Glomerular visceral epithelial cell (primary cell): ENCODE measurements around the gene SLC41A3.
"Not testable (repeated sequence)": the region's sequence is repeated elsewhere in the genome, so short reads cannot be mapped to it uniquely, and the experiment has no call there.

ENCODE experiments used
- DNase-seq: peaks from one replicate; pipeline ENCODE4 v3.0.0-alpha.2; 2016; ENCODE audit errors: extremely low spot score

SLC41A3 gene

DNA sequence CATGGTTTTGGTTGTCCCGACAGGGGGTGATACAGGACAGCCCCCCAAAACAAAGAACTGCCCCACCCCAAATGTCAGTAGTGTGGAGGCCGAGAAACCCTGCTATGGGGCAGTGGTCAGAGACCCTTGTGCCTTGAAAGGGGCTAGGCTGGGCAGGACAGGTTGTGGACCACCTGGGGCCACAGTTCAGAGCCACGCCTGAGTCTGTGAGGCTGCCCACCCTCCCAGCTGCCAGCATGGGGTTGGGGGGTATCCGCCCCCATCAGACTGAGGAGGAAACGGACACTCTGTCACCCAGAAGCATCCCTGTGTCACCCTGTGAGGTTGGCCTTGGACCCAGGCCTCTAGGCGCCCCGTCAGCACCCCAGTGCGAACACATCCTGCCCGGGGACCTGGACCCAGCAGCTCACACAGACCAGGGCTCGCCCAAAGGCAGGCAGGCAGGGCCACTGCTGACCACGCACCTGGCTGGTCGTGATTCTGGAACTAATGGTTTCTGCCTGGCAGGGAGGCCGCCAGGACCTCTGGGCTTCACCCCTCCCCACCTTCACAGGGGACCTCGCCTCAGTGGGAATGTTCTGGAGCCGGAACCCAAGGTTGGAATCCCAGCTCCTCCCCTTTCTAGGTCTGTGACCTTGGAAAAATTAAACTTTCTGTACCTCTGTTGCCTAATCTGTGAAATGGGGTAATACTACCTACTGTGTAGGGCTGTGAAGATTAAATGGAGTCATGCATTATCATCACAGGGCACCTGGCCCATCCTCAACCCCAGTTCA lies 1.4 kb downstream of the SLC41A3 start:
- DNase-seq = no peak

DNA sequence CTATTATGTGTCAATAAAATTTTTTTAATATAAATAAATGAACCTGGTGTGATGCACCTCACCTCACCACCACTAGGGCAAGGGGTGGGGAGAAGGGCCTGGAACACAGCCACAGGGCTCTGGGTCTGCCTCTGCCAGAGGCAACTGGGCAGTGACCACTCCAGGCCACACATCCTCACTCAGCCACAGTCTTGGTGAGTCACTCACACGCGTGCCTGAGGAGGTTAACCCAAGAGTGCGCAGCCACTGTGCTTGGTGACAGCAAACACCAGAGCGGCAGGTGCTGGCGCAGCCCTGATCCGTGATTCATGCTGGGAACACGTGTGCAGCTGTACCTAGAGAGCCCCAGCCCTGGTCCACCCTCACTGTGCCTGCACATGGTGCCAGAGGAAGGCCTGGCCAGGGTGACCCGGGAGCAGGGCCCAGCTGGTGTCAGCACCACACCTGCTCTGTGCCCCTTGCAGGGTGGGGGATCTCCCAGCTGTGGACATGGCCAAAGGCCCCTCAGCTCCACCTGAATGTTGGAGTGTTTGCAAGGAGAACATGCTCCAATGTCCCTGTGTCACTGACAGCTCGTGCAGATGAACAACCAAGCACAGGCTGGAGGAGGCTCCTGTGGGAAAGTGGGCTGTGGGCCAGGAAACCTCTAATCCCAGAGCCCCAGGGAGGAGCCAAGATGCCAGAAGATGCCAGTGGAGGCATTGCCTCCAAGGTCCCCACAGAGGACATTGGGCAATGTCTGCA lies 2.1 kb downstream of the SLC41A3 start:
- DNase-seq = peak; percentile 86

DNA sequence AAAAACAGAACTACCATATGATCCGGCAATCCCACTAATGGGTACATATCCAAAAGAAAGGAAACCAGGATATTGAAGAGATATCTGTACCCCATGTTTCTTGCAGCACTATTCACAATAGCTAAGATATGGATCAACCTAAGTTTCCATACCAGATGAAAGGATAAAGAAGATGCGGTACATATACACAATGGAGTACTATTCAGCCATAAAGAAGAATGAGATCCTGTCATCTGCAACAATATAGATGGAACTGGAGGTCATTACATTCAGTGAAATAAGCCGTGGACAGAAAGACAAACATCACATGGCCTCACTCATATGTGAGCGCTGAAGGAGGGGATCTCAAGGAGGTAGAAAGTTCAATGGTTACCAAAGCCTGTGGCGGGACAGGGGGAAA lies 3.0 kb downstream of the SLC41A3 start:
- no peak for DNase-seq

DNA sequence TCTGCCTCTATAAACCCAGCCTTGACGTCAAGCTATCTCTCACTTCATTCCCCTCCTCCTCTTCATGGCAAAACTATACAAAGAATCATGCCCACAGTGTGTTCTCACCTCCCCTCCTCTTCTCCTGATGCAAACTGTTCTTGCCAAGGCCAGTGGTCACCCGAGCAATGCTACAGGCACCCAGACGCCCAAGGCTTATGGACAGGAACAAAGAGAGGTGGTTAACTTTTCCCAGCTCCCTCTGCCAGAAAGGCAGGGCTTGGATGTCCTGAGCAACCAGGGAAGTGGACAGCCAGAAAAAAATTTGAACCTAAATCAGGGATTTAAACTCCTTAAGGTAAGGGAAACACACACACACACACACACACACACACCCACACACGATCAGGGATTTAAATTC lies 5.1 kb downstream of the SLC41A3 start:
- no peak for DNase-seq

DNA sequence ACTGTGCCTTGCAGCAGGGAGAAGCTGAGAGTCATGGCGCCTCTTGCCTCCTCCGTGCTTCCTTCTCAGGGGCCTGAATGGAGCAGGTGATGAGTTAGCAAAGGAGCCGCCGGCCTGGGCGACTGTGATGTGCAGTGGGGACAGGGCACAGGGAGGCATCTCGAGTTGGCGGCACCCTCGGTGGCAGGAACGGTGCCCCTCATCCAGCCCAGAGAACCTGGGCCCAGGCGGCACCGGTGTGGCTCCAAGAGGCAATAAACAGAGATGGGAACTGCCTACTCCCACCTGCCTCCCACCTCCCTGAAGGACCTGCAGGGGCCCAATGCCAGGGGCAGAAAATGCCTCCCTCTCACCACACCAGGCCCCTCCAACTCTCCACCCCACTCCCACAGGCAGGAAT lies 6.2 kb downstream of the SLC41A3 start:
- DNase-seq = no peak

DNA sequence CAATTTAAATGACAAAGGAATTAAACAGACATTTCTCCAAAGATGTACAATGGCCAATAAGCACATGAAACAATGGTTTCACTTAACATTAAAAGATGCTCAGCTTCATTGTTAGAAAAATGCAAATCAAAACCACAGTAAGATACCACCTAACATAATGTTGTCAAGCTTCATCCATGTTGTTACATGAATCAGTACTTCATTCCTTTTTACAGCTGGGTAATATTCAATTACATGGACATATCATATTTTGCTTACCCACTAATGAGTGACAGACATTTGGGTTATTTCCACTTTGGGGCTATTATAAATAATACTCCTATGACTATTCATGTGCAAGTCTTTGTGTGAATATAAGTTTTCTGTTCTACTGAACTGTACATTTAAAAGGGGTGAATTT lies 7.8 kb downstream of the SLC41A3 start:
- no peak for DNase-seq

DNA sequence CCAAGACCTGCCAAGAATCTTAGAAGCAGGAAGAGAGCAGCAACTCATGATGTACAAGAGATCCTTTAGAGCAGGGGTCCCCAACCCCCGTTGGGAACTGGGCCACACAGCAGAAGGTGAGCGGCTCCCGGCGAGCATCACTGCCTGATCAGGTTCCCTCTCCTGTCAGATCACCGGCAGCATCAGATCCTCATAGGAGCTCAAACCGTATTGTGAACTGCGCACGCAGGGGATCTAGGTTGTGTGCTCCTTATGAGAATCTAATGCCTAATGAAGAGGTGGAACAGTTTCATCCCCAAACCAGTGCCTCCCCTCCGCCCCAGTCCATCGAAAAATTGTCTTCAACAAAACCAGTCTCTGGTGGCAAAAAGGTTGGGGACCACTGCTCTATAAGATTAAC lies 13.8 kb downstream of the SLC41A3 start:
- no peak for DNase-seq

DNA sequence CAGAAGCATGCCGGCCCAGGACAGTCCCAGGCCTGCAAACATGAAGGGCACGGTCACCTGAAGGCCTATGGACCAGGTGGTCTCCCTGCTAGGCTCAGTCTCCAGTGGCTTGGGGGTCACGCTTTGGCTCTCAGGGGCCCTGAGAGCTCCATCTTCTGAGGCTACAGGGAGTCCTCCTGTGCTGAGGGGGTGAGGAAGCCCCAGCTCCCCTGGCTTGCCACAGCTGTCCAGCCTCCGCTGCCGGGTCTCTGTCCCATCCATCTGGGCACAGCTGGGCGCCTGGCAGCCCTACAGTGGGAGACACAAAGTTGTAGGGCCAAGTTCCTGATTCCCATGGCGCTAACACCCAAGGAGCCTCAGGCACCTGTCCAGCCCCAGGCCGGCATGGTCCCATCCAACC lies 16.0 kb downstream of the SLC41A3 start:
- DNase-seq = no peak

DNA sequence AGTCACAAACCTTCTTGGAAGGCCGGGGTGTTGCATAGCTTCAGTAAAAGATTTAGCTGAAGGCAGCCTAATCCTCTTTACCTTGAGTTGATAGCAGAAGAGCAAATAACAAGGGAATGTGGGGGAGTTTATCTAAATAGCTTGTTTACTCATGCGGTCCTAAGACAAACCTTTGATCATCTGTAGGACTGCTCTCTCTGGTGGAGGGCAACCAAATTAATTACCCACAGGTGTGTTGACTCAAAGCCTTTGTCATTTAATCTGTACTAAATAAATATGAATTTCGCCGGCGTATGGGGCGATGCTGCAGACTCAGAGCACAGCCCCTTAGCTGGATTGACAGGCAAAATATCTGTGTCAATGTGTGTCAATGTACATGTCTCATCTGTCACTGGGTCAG lies 17.2 kb downstream of the SLC41A3 start:
- not testable (repeated sequence) for DNase-seq

DNA sequence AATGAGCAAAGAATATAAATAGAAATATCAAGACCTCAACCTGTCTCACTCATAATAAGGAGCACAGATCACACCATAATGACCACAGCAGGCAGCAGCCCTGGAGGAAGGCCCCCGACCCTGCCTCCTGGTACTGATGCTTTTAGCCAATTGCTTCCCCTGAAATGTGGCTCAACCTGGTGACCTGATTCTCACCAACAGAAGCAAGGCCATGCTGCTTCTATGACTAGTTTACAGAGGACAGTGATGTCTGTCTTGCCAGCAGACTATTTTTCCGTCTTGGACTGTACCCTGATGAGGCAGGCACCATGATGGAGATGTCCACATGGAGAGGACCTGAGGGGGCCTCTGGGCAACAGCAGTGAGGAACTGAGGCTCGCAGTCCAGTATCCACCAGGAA lies 18.0 kb downstream of the SLC41A3 start:
- DNase-seq = no peak

DNA sequence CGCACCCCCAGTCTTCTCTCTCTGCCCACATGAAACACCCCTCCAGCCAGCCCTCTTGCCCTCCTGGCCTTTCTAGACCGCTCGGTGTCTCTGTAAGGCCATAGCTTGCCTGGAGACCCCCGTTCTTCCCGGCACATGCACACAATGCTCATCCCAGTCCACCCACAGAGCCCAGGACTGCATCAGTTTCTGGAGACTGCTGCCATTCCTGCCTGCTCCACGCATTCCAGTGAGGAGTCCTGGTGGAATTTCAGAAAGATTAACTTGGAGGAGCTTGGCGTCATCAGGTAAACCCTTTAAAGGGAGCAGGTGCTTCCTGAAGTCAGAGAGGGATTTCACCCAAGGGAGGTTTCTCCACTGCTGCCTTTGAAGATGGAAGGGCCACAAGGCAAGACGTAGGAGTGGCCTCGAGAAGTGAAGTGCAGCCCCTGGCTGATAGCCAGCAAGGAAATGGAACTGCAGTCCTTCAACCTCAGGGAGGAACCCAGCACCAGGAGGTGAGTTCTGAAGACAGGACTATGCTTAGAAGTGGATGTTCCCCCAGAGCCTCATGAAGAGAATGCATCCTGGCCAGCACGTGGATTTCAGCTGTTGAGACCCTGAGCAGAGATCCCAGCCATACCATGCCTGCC lies 19.2 kb downstream of the SLC41A3 start:
- DNase-seq = no peak

DNA sequence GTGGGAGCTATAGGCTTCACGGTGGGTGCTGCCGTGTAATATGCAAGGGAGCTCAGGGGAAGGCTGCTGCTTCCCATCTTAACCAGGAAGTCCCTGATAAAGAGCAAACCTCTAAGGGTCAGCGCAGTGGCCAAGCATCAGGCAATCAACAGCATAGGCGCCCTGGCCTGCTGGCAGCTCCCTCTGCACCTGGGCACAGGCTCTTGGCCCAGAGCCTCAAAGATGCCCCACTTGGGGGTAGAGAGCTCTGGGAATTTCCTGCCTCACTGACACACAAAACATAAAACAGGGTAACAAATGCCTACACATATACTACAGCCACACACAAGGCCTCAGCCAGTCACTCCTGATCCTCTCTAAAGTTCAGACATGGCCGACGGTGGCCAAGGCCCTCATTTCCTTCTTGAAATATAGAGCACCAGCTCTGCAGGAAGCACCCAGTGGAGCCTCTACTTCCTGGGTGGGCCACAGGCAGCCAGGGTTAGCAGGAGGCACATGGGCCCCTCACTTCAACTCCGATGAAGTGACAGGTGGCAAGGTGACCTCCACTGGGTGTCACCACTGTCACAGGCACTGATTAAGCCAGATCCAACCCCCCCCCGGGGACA lies 20.5 kb downstream of the SLC41A3 start:
- DNase-seq = no peak

DNA sequence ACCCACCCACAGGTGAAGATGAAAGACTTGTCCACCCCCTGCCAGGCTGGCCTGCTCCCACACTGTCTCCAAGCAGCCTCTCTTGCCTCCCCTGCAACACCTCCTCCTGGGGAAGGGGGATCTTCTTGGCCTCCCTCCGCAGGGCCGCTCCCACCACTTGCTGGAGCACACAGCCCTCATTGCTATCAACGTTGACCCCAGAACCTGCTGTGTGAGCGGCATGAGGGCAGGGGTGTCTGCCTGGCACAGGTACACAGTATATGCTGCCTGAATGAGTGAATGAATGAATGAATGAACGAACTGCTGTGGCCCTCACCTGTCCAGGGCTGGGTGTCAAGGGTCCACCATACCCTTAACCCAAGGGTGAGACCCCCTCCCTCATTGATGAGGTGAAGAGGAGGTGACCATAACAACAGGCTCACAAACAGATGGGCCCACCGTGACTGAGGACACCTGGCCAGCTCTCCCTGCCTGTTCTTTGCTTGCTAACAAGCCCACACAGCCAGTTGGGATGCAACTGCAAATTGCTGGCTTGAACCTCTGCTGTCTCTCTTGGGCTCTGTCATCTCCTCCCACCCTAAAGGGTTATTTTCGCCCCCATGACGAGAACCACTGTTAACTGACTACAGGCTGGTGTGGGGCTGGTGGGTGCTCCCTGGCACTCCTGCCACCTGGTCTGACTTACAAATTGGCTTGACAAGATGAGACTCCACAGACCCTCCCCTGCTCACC lies 22.5 kb downstream of the SLC41A3 start:
- DNase-seq = no peak

DNA sequence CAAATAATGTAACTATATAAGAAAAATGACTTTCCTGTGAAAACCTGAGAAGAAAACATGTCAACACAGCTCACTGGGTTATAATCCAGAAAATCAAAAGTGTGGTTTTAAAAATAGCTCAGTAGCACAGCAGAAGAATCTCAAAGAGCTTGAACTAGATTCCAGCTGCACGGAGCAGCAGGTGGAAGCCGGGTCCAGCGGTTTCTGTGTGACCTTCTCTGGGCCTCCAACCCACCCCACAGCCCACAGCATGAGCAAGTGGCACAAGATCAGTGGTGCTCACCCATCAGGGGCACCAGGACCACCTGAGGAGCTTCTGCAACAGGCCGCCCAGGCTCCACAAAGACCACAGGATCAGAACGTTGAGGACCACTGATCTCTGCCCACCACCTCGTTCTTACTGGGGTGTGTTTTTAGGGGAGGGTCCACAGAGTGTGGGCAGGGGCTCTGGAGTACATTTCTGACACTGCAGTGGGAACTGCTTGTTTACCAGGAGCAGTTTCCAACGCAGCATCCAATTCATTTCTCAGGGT lies 23.2 kb downstream of the SLC41A3 start:
- no peak for DNase-seq

DNA sequence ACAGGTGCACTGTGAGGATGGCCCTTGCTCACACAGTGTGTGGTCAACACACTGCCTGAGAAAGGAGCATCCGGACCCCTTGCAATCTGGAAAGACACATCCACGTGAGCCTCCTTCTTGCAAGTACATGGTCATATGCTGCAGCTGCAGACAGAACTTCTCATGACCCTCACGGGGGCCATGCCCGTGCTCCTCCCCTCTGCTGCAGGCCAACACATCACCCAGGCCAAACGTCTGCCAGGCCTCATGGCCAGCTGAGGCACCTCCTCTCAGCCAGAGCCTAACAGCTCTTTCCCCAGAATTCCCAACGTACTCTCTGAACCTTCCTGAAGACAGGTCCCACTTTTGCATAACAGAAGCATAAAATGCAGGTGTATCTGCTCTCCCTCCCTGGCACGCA lies 25.3 kb downstream of the SLC41A3 start:
- no peak for DNase-seq

DNA sequence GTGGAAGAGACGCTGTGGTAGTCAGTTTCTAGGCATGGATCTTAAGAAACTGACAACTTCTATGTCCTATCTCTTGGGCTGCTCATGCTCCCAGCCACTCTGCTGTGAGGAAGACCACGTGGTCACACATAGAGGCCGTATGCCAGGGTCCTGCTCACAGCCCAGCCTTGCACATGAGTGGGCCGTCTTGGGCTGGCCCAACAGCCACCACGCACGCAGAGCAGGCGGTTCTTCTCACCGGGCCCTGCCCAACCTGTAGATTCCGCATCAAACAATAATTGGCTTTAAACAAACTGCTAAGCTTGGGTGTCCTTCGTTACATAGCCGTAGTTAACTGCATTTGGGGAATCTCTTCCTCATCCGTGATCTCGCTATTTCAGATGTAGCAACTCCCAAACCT lies 26.0 kb downstream of the SLC41A3 start:
- no peak for DNase-seq

DNA sequence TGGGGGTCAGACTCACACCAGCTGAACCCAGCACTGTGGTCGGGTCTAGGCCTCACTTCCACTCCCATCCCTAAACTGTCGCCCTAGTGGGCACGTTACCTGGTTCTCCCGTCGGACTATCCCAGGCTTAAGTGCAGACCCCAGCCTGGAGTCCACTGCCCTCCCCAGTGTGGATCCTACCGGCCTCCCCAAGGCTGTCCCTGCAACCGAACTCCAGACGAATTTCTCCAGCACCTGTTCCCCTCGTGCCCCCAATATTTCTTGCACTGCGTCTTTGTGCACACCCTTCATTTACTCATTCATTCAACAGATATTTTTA lies 26.5 kb downstream of the SLC41A3 start:
- no peak for DNase-seq

DNA sequence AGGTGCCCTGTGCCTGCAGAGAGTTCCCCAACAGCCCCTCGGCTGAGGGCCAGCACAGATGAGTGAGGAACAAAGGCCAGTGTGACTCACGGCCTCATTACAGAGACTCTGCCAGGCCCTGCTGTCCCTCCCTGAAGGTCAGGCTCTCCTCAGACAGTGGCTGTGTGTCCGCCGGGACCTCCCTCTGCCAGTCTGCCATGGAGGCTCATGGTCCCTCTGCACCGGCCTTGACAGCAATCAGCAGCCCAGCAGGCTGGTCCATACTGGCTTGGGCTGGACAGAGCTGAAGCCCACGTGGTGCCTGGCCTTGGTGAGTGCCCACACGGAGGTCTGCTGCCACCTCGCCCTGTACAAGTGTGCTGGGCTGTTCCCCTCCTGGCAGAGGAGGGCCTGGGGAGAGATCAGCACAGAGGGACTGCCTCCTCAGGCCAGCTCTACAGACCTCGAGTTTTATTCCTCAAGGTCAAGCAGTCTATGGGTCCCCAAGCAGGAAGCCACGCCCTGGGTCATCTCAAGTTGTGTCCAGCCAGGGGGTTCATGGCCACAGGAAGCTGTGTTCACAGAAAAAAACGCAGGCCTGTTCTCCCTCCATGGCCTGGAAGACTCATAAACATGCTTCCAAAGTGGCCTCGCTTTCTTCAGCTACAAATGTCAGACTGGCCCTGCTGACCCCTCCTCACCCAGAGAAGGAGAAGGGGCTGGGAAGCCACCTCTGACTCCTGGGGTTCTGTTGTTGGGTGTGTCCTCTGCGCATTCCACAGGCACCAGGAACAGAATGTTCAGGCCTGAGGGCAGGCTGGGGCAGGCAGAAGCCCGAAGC lies 27.0 kb downstream of the SLC41A3 start:
- no peak for DNase-seq

DNA sequence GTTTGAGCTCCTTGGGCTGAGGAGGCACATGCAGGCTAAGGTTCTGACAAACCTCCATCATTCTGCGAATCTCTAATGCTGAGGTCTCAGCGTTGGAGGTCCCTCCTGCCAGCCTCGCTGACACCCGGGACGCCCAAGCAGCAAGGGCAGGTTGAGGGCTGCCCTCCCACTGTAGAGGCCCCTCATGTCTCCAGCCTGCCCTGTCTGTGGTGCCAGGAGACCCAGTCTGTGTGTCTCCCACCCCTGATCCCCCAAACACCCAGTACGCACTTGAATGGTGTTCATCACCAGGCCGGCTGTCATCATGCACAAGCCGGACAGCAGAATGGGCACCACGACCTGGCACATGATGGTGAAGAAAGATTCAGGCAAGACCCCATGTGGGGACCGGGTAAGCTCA lies 27.8 kb downstream of the SLC41A3 start:
- DNase-seq = no peak

DNA sequence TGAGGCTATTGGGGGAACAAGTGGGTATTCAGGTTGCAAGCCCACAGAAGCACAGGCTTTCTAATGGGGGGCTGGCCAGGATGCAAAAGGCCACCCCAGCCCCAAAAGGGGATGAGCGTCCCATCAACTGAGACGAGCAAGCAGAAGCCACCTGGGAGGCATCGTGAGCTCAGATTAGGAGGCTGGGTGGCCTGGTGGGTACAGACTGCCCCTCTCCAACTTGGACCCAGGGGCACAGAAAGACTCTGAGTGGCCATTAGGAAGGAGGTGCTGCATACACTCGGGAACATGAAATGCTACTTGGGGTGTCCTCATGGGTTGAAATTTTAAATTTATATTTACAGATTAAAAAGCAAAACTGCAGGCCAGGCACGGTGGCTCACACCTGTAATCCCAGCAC lies 29.1 kb downstream of the SLC41A3 start:
- DNase-seq = no peak
